Fibroblast of lung (primary cell): ENCODE measurements around the gene KLHL42. TPM values are rescaled to one million over a fixed set of nuclear protein-coding genes. Genes with fewer than 3 reads are reported as not detected.

Experiments
- DNase-seq, 2 donors: peaks; one replicate each; pipeline versions ENCODE4 v3.0.0 to v3.0.0-alpha.2; 2010; ENCODE audit warnings: low read depth in 2 of 2
- H2AFZ ChIP-seq: 2 replicates; pipeline ENCODE4 v1.5.1; 2012; ENCODE audit warnings: low read length, control low read depth, inconsistent platforms
- H3K27ac ChIP-seq: 2 replicates; pipeline ENCODE4 v1.5.1; 2011; ENCODE audit warnings: low read length, control low read depth; ENCODE audit not compliant: insufficient read depth
- H3K27me3 ChIP-seq: 2 replicates; pipeline ENCODE4 v1.5.1; 2011; ENCODE audit warnings: mild to moderate bottlenecking, low read length; ENCODE audit not compliant: control insufficient read depth, insufficient read depth
- H3K36me3 ChIP-seq: 2 replicates; pipeline ENCODE4 v1.5.1; 2011; ENCODE audit warnings: low read length; ENCODE audit not compliant: control insufficient read depth, insufficient read depth
- H3K4me1 ChIP-seq: 2 replicates; pipeline ENCODE4 v1.5.1; 2011; ENCODE audit warnings: low read length; ENCODE audit not compliant: control insufficient read depth, insufficient read depth; ENCODE audit errors: extremely low read depth
- H3K4me2 ChIP-seq: 2 replicates; pipeline ENCODE4 v1.5.1; 2011; ENCODE audit warnings: low read length, control low read depth; ENCODE audit not compliant: insufficient read depth; ENCODE audit errors: extremely low read depth
- H3K4me3 ChIP-seq, 4 experiments: fragments of 200-600 bp in 1 of 4; sonication (generic) in 1 of 4; replicated peaks in 1 of 4; 2 replicates each; pipeline ENCODE4 v1.5.1; 2011 to 2016; ENCODE audit warnings: low read length in 4 of 4, low read depth in 3 of 4, mild to moderate bottlenecking in 3 of 4, control low read depth in 2 of 4, inconsistent platforms in 1 of 4, mixed read lengths in 1 of 4; ENCODE audit not compliant: insufficient read depth in 1 of 4; ENCODE audit errors: control extremely low read depth in 1 of 4
- H3K79me2 ChIP-seq: 2 replicates; pipeline ENCODE4 v1.5.1; 2012; ENCODE audit warnings: mild to moderate bottlenecking, low read length, inconsistent platforms; ENCODE audit not compliant: control insufficient read depth, insufficient read depth
- H3K9ac ChIP-seq: 2 replicates; pipeline ENCODE4 v1.5.1; 2011; ENCODE audit warnings: mild to moderate bottlenecking, low read length, control low read depth; ENCODE audit not compliant: insufficient read depth
- H3K9me3 ChIP-seq: 2 replicates; pipeline ENCODE4 v1.5.1; 2012; ENCODE audit warnings: low read depth, low read length; ENCODE audit not compliant: control insufficient read depth, insufficient read depth
- H4K20me1 ChIP-seq: 2 replicates; pipeline ENCODE4 v1.5.1; 2011; ENCODE audit warnings: low read length; ENCODE audit not compliant: control insufficient read depth, insufficient read depth; ENCODE audit errors: extremely low read depth
- CTCF ChIP-seq, 2 donors: IDR thresholded peaks in 1 of 2; conservative IDR thresholded peaks in 1 of 2; 1 replicate in 1 of 2; 2 replicates in 1 of 2; pipeline ENCODE4 v1.5.1; 2011 to 2012; ENCODE audit warnings: low read length in 2 of 2, control low read depth in 1 of 2, inconsistent platforms in 1 of 2, low read depth in 1 of 2, mild to moderate bottlenecking in 1 of 2
- EZH2 ChIP-seq: IDR thresholded peaks from 2 replicates; pipeline ENCODE4 v1.5.1; 2012; ENCODE audit warnings: low read length, control low read depth, mild to moderate bottlenecking; ENCODE audit errors: missing control alignments
- polyA plus RNA-seq, 2 donors: library from polyadenylated mRNA; depleted of rRNA in 1 of 2; stranded (reverse) in 1 of 2; unstranded in 1 of 2; fragments of >200 nt; gene quantifications; 2 replicates each; pipeline ENCODE4 v1.2.1, GENCODE V29; 2011 to 2012; ENCODE audit warnings: missing spikeins in 1 of 2
- total RNA-seq: library from RNA; depleted of rRNA; stranded (reverse); fragments of >200 nt; gene quantifications from 2 replicates; pipeline ENCODE4 v1.2.1, GENCODE V29; 2014

The KLHL42 gene
- total and polyA plus RNA-seq, 2 donors (not counting 1 experiment from before 2014, with no cell fraction given), result 16.6 to 25.3 TPM

- no peak overlapping the region for H3K4me3 ChIP-seq
- DNase-seq, result peak in 1 of 2 donors; percentile 66
- no peaks in the 10 kb centered on the region for H3K36me3 ChIP-seq
- H3K27me3 ChIP-seq, result no peaks in the 10 kb centered on the region
- H3K79me2 ChIP-seq, result no peaks in the 10 kb centered on the region
- H3K9ac ChIP-seq, result no peak overlapping the region
- H3K4me1 ChIP-seq, result no peaks in the 10 kb centered on the region
- no peak for TF ChIP-seq EZH2
- TF ChIP-seq CTCF (conservative IDR thresholded peaks at IDR 0.05 in 1 of 2, IDR thresholded peaks at IDR 0.05 in 1 of 2; ENCODE audit: low read depth in 1 of 2, low read length in 2 of 2), result no peak
- H3K9me3 ChIP-seq, result no peaks in the 10 kb centered on the region
- H3K4me2 ChIP-seq, result no peak overlapping the region
- no peaks in the 10 kb centered on the region for H4K20me1 ChIP-seq
- H3K27ac ChIP-seq, result no peak overlapping the region
- no peak overlapping the region for H2AFZ ChIP-seq
Measured at GRCh38 chr12:27817766-27818165, 37.7 kb downstream of the KLHL42 start.

- Histone ChIP-seq H3K36me3 (no peaks in the 10 kb centered on the region), H3K9ac (no peak overlapping the region), H3K4me3 (no peak overlapping the region), H3K27ac (no peak overlapping the region), H3K79me2 (no peaks in the 10 kb centered on the region), H3K27me3 (no peaks in the 10 kb centered on the region), H3K4me2 (no peak overlapping the region), H3K4me1 (no peaks in the 10 kb centered on the region), H4K20me1 (no peaks in the 10 kb centered on the region), H2AFZ (no peak overlapping the region), H3K9me3 (no peaks in the 10 kb centered on the region)
- no peak for TF ChIP-seq CTCF (conservative IDR thresholded peaks at IDR 0.05 in 1 of 2, IDR thresholded peaks at IDR 0.05 in 1 of 2; ENCODE audit: low read depth in 1 of 2, low read length in 2 of 2)
- no peak for TF ChIP-seq EZH2
- DNase-seq, result peak in 1 of 2 donors; percentile 34
Measured at GRCh38 chr12:27818401-27818918, 38.4 kb downstream of the KLHL42 start.

GRCh38 chr12:27820564-27820963 is 40.5 kb downstream of the KLHL42 start:
- Histone ChIP-seq H3K9ac (no peak overlapping the region), H3K4me3 (no peak overlapping the region), H2AFZ (peak overlapping the region; percentile 43), H3K9me3 (no peaks in the 10 kb centered on the region), H3K4me1 (no peaks in the 10 kb centered on the region), H4K20me1 (no peaks in the 10 kb centered on the region), H3K36me3 (no peaks in the 10 kb centered on the region), H3K27me3 (no peaks in the 10 kb centered on the region), H3K79me2 (no peaks in the 10 kb centered on the region), H3K27ac (peak overlapping the region; percentile 37), H3K4me2 (no peak overlapping the region)
- no peak for TF ChIP-seq CTCF (conservative IDR thresholded peaks at IDR 0.05 in 1 of 2, IDR thresholded peaks at IDR 0.05 in 1 of 2; ENCODE audit: low read depth in 1 of 2, low read length in 2 of 2)
- DNase-seq, result no peak
